Neural crest cell (in vitro differentiated cells): ENCODE measurements around the gene DOCK6. TPM values are rescaled to one million over a fixed set of nuclear protein-coding genes. Genes with fewer than 3 reads are reported as not detected.

Experiments
- DNase-seq: peaks from one replicate; pipeline ENCODE4 v3.0.0; 2021; ENCODE audit warnings: low read depth, mixed read lengths, low spot score
- H3K27ac Mint-ChIP-seq: one replicate; pipeline ENCODE4 v1.8.0; 2021; ENCODE audit warnings: mild to moderate bottlenecking, mixed read lengths; ENCODE audit not compliant: unreplicated experiment
- H3K27me3 Mint-ChIP-seq: 2 replicates; pipeline ENCODE4 v1.8.0; 2021; ENCODE audit warnings: low read depth, mild to moderate bottlenecking, mixed read lengths
- H3K36me3 Mint-ChIP-seq: 2 replicates; pipeline ENCODE4 v1.8.0; 2021; ENCODE audit warnings: low read depth, mild to moderate bottlenecking, mixed read lengths
- H3K4me1 Mint-ChIP-seq: 2 replicates; pipeline ENCODE4 v1.8.0; 2021; ENCODE audit warnings: mixed read lengths
- H3K4me3 Mint-ChIP-seq: one replicate; pipeline ENCODE4 v1.8.0; 2021; ENCODE audit warnings: mild to moderate bottlenecking, mixed read lengths
- H3K9me3 Mint-ChIP-seq: 2 replicates; pipeline ENCODE4 v1.8.0; 2021; ENCODE audit warnings: mixed read lengths
- total RNA-seq: library from RNA; stranded (reverse); gene quantifications from 2 replicates; pipeline ENCODE4 v1.2.1, GENCODE V29; 2021
- TF ChIP-seq, protein P1 (sequence below): fragments of 200-600 bp; sonication (generic); conservative IDR thresholded peaks from 2 replicates; pipeline ENCODE4 v1.5.0; 2021; ENCODE audit warnings: antibody characterized with exemption, mild to moderate bottlenecking

Gene DOCK6
- total RNA-seq, 1 donor from 2014 or later: 40.6 TPM

DNA sequence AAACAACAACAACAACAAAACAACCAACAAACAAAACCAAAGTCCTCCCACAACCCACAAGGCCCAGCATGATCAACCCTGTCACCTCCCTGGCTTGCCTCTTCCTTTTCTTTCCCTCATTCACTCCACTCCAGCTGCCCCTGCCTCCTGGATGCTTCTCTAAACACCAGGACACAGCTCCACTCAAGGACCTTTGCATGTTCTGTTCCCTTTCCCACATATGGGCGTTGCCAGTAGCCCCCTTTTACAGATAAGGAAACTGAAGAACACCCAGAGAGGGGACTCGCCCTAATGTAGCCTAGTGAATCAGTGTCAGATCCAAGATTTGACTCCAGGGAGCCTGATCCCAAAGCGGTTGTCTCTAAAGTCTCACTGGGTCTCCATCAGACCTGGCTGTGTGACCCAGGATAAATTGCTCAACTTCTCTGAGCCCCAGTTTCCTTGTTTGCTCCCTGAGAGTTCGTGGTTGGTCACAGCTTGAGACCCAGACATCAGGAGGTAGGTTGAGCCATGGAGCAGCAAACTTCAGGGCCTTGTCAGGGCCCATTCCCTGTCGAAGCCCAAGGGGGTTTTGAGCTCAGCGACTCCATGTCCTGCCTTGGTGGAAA, 3.0 kb upstream of the DOCK6 start:
- peak overlapping the region; percentile 32 for H3K4me3 Mint-ChIP-seq
- no peaks in the 10 kb centered on the region for H3K27me3 Mint-ChIP-seq
- no peaks in the 10 kb centered on the region for H3K36me3 Mint-ChIP-seq
- TF ChIP-seq, protein P1, sequence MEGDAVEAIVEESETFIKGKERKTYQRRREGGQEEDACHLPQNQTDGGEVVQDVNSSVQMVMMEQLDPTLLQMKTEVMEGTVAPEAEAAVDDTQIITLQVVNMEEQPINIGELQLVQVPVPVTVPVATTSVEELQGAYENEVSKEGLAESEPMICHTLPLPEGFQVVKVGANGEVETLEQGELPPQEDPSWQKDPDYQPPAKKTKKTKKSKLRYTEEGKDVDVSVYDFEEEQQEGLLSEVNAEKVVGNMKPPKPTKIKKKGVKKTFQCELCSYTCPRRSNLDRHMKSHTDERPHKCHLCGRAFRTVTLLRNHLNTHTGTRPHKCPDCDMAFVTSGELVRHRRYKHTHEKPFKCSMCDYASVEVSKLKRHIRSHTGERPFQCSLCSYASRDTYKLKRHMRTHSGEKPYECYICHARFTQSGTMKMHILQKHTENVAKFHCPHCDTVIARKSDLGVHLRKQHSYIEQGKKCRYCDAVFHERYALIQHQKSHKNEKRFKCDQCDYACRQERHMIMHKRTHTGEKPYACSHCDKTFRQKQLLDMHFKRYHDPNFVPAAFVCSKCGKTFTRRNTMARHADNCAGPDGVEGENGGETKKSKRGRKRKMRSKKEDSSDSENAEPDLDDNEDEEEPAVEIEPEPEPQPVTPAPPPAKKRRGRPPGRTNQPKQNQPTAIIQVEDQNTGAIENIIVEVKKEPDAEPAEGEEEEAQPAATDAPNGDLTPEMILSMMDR: no peak
- no peak for DNase-seq
- H3K9me3 Mint-ChIP-seq: no peaks in the 10 kb centered on the region
- H3K4me1 Mint-ChIP-seq: peaks cover 20% of the 10 kb centered on the region
- H3K27ac Mint-ChIP-seq: no peak overlapping the region

DNA sequence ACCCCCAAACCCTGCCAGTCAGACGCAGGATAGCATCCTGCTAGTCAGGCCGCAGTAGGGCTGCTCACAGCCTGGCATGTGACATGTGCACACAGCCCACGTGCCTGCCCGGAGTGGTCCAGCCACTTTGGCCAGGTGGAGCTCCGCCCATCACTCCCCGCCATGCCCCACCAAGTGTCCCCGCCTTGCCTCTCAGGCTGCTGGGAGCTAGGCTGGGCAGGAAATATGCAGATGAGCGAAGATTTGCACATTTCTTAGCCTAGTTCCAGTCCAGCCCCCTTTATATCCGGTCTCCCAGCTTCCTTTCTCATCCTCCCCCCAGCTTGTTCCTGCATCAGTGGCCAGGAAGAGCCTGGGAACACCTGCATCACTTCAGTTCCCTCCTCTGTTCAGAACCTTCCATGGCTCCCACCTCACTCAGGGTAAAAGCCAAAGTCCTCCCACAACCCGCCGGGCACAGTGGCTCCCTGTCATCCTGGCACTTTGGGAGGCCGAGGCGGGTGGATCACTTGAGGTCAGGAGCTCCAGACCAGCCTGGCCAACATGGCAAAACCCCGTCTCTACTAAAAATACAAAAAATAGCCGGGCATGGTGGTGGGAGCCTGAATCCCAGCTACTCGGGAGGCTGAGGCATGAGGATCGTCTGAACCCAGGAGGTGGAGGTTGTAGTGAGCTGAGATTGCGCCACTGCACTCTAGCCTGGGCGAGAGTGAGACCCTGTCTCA, 2.3 kb upstream of the DOCK6 start:
- no peaks in the 10 kb centered on the region for H3K36me3 Mint-ChIP-seq
- DNase-seq: no peak
- H3K27ac Mint-ChIP-seq: no peak overlapping the region
- H3K4me1 Mint-ChIP-seq: peaks cover 20% of the 10 kb centered on the region
- no peaks in the 10 kb centered on the region for H3K27me3 Mint-ChIP-seq
- TF ChIP-seq, protein P1: no peak
- no peaks in the 10 kb centered on the region for H3K9me3 Mint-ChIP-seq
- peak overlapping the region; percentile 32 for H3K4me3 Mint-ChIP-seq

DNA sequence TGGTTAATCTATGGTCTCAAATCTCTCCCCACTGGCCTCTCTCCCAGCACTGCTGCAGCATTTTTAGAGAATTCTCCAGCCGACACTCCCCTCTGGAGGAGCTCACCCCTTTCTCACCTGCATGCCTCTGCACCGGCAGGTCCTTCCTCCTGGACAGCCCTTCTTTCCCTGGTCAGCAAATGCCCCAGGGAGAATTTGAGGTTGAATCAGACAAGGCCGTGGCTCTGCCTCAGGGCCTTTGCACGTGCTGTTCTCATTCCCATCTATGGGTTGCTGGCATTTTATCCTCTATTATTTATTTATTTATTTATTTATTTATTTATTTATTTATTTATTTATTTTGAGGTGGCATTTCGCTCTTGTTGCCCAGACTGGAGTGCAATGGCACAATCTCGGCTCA, 1.4 kb upstream of the DOCK6 start:
- no peak for DNase-seq
- Mint-ChIP-seq H3K36me3 (no peaks in the 10 kb centered on the region), H3K4me1 (peaks cover 11% of the 10 kb centered on the region)

DNA sequence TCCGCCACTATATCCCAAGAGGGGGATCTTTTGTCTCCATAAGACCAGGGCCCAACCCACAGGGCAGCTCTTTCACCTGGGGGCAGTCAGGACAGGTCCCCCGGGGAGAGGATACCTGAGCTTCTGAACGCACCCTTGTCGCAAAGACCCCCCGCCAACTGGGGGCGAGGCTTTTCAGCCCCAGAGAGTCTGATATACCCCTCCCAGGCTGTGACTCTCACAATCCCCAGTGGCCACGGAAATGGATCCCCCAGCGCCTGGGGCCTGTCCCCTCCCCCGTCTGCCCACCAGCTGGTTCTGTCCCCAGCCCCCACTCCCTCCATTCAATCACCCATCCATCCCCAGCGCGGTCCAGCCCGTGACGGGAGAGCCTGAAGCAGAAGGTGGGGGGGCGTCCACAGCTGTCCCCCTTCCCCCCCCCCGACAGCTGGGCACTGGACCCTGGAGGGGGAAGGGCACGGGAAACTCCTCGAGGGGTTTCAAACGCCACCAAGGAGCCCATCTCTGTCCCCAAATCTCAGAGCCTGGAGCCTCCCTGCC, 823 bp downstream of the DOCK6 start:
- Mint-ChIP-seq H3K4me3 (peak overlapping the region; percentile 85), H3K36me3 (no peaks in the 10 kb centered on the region), H3K27ac (no peak overlapping the region), H3K9me3 (no peaks in the 10 kb centered on the region), H3K27me3 (no peaks in the 10 kb centered on the region), H3K4me1 (peaks cover 7% of the 10 kb centered on the region)
- TF ChIP-seq, protein P1: no peak
- no peak for DNase-seq

More for the DNA sequence above, 1.4 kb upstream of the DOCK6 start:
- Mint-ChIP-seq H3K9me3 (no peaks in the 10 kb centered on the region), H3K4me3 (peak overlapping the region; percentile 72), H3K27ac (peak overlapping the region; percentile 62), H3K27me3 (no peaks in the 10 kb centered on the region)
- TF ChIP-seq, protein P1: no peak

DNA sequence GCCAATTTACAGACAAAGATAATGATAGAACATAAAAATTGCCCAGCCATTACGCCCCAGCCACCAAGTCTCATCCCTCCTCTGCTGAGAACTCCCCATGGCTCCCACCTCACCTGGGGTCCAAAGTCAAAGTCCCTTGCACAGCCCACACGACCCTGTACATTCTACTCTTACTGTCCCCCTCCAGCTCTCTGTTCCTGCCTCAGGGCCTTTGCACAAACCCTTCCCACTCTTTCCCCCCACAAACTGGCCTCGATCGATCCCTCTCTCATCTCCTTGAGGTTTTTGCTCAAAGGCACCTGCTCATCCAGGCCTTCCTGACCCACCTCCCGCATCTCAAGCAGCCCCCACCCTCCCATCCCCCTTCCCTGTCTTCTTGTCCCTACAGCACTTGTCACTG, 1.3 kb downstream of the DOCK6 start:
- Mint-ChIP-seq H3K4me3 (peak overlapping the region; percentile 85), H3K27me3 (no peaks in the 10 kb centered on the region), H3K9me3 (no peaks in the 10 kb centered on the region), H3K36me3 (no peaks in the 10 kb centered on the region), H3K4me1 (peaks cover 7% of the 10 kb centered on the region), H3K27ac (no peak overlapping the region)
- no peak for DNase-seq
- TF ChIP-seq, protein P1: no peak
